Measurements from ENCODE around the gene DHRS7C.
"Not testable (repeated sequence)": the region's sequence is repeated elsewhere in the genome, so short reads cannot be mapped to it uniquely, and the experiment has no call there.

Gene DHRS7C

GRCh38 chr17:9809409-9809808 lies 18.0 kb upstream of the DHRS7C start:
- no peak for DNase-seq

- DNase-seq: no peak
These were observed 15.3 kb upstream of the DHRS7C start for GRCh38 chr17:9806699-9807098.

- no peak for DNase-seq
These were observed 14.4 kb upstream of the DHRS7C start for GRCh38 chr17:9805769-9806168.

- DNase-seq: no peak
These were observed 11.3 kb upstream of the DHRS7C start for GRCh38 chr17:9802697-9803096.

GRCh38 chr17:9802294-9802693 lies 10.9 kb upstream of the DHRS7C start:
- peak; percentile 97 for DNase-seq

- DNase-seq: no peak
These were observed 10.1 kb upstream of the DHRS7C start for GRCh38 chr17:9801505-9801904.

GRCh38 chr17:9798724-9799123 lies 7.3 kb upstream of the DHRS7C start:
- DNase-seq: no peak

GRCh38 chr17:9798008-9798407 lies 6.6 kb upstream of the DHRS7C start:
- no peak for DNase-seq

- DNase-seq: no peak
These were observed 919 bp upstream of the DHRS7C start for GRCh38 chr17:9792181-9792840.

- DNase-seq: no peak
These were observed 1.1 kb downstream of the DHRS7C start for GRCh38 chr17:9790316-9790715.

GRCh38 chr17:9788601-9789000 lies 2.8 kb downstream of the DHRS7C start:
- peak; percentile 36 for DNase-seq

GRCh38 chr17:9784544-9784943 lies 6.8 kb downstream of the DHRS7C start:
- no peak for DNase-seq

- not testable (repeated sequence) for DNase-seq
These were observed 7.9 kb downstream of the DHRS7C start for GRCh38 chr17:9783465-9783864.

GRCh38 chr17:9783050-9783449 lies 8.3 kb downstream of the DHRS7C start:
- DNase-seq: no peak

- DNase-seq: no peak
These were observed 10.8 kb downstream of the DHRS7C start for GRCh38 chr17:9780552-9780951.

GRCh38 chr17:9776911-9777310 lies 14.5 kb downstream of the DHRS7C start:
- no peak for DNase-seq

GRCh38 chr17:9772658-9773057 lies 18.7 kb downstream of the DHRS7C start:
- DNase-seq: no peak

GRCh38 chr17:9771465-9771864 lies 19.9 kb downstream of the DHRS7C start:
- DNase-seq: peak; percentile 50

GRCh38 chr17:9769036-9769695 lies 22.2 kb downstream of the DHRS7C start:
- DNase-seq: peak; percentile 40

- peak; percentile 40 for DNase-seq
These were observed 22.9 kb downstream of the DHRS7C start for GRCh38 chr17:9768381-9768934.

GRCh38 chr17:9767432-9767991 lies 23.9 kb downstream of the DHRS7C start:
- peak; percentile 48 for DNase-seq

GRCh38 chr17:9766970-9767369 lies 24.4 kb downstream of the DHRS7C start:
- peak; percentile 52 for DNase-seq

- no peak for DNase-seq
These were observed 26.1 kb downstream of the DHRS7C start for GRCh38 chr17:9765322-9765721.

GRCh38 chr17:9763643-9764042 lies 27.7 kb downstream of the DHRS7C start:
- no peak for DNase-seq

Measured in islet precursor cell (in vitro differentiated cells).